Activated CD4-positive, alpha-beta T cell treated with anti-CD3 and anti-CD28 coated beads, Interleukin-2, amount 10 ng/mL, durations not matched to agents 7 days and 5 days (primary cell): ENCODE data around the gene LLCFC1. TPM values are rescaled to one million over a fixed set of nuclear protein-coding genes. Genes with fewer than 3 reads are reported as not detected.

ENCODE experiments used
- CTCF ChIA-PET: fragments of 350-600 bp; sonication (Branson Sonifier 250); formaldehyde crosslinking; loops from one replicate; lab custom pipeline; 2021; ENCODE audit warnings: antibody characterized with exemption; lab: Charles Lee
- POLR2A ChIA-PET: fragments of 350-600 bp; sonication (Branson Sonifier 250); formaldehyde crosslinking; loops from one replicate; lab custom pipeline; 2021; ENCODE audit warnings: antibody characterized with exemption; lab: Charles Lee
- DNase-seq: peaks from one replicate; pipeline ENCODE4 v3.0.0-alpha.2; 2020
- H3K27ac Mint-ChIP-seq: one replicate; pipeline ENCODE4 v1.8.0; 2021; ENCODE audit warnings: mild to moderate bottlenecking, moderate library complexity, mixed read lengths
- H3K27me3 Mint-ChIP-seq: one replicate; pipeline ENCODE4 v1.8.0; 2021; ENCODE audit warnings: mixed read lengths
- H3K36me3 Mint-ChIP-seq: one replicate; pipeline ENCODE4 v1.8.0; 2021; ENCODE audit warnings: low read depth, mixed read lengths
- H3K4me1 Mint-ChIP-seq: one replicate; pipeline ENCODE4 v1.8.0; 2021; ENCODE audit warnings: mixed read lengths
- H3K4me3 Mint-ChIP-seq: one replicate; pipeline ENCODE4 v1.8.0; 2021; ENCODE audit warnings: mild to moderate bottlenecking, moderate library complexity, mixed read lengths
- H3K9me3 Mint-ChIP-seq: one replicate; pipeline ENCODE4 v1.8.0; 2021; ENCODE audit warnings: mixed read lengths
- total RNA-seq, 2 experiments: library from RNA; stranded (reverse); gene quantifications; one replicate each; pipeline ENCODE4 v1.2.3, GENCODE V29; 2021

LLCFC1 gene
- total RNA-seq, 2 experiments from 2014 or later: not detected

- CTCF ChIA-PET: no interaction called here
- no peak overlapping the region for H3K4me3 Mint-ChIP-seq
- peaks cover 27% of the 10 kb centered on the region for H3K27me3 Mint-ChIP-seq
- no peaks in the 10 kb centered on the region for H3K4me1 Mint-ChIP-seq
- DNase-seq: no peak
- POLR2A ChIA-PET: no interaction called here
- H3K9me3 Mint-ChIP-seq: peaks cover 3% of the 10 kb centered on the region
- no peaks in the 10 kb centered on the region for H3K36me3 Mint-ChIP-seq
- no peak overlapping the region for H3K27ac Mint-ChIP-seq
Measured at GRCh38 chr7:142984297-142984696, 45.0 kb downstream of the LLCFC1 start.

Other genes with a start within 250 kb of the LLCFC1 start
- not detected for gene PRSS1, start 190.0 kb upstream of the LLCFC1 start, total RNA-seq
- not detected for gene PRSS2, start 168.5 kb upstream of the LLCFC1 start, total RNA-seq
- 10 to 100 TPM; 28.6 to 29.1 TPM for gene EPHB6, start 84.4 kb upstream of the LLCFC1 start, total RNA-seq
- under 1 TPM in 1 of 2 experiments, not detected in 1; 0.07 TPM for gene TRPV6, start 53.7 kb upstream of the LLCFC1 start, total RNA-seq
- gene TRPV5, start 5.7 kb upstream of the LLCFC1 start, total RNA-seq: not detected
- under 1 TPM; 0.12 to 0.15 TPM for gene KEL, start 22.9 kb downstream of the LLCFC1 start, total RNA-seq
- gene OR9A2, start 87.6 kb downstream of the LLCFC1 start, total RNA-seq: not detected
- gene OR6V1, start 112.9 kb downstream of the LLCFC1 start, total RNA-seq: not detected
- gene PIP, start 192.6 kb downstream of the LLCFC1 start, total RNA-seq: not detected
- not detected for gene TAS2R39, start 243.9 kb downstream of the LLCFC1 start, total RNA-seq